NCI-H2227 treated with DMSO at 0.1 percent for 48 hours (cell line): ENCODE data around the gene MAN2A1.
"Not testable (repeated sequence)": the region's sequence is repeated elsewhere in the genome, so short reads cannot be mapped to it uniquely, and the experiment has no call there.

Experiments used
- DNase-seq: peaks from one replicate; lab custom pipeline; 2025; lab: John Stamatoyannopoulos, UW

MAN2A1 gene

GRCh38 chr5:109756543-109757185 is 66.9 kb downstream of the MAN2A1 start:
- no peak for DNase-seq

GRCh38 chr5:109757490-109757889 is 67.8 kb downstream of the MAN2A1 start:
- no peak for DNase-seq

GRCh38 chr5:109759306-109759705 is 69.6 kb downstream of the MAN2A1 start:
- no peak for DNase-seq

- not testable (repeated sequence) for DNase-seq
Measured at GRCh38 chr5:109760130-109760529, 70.4 kb downstream of the MAN2A1 start.

- DNase-seq, result no peak
Measured at GRCh38 chr5:109762821-109763220, 73.1 kb downstream of the MAN2A1 start.

- DNase-seq, result no peak
Measured at GRCh38 chr5:109767184-109767995, 77.7 kb downstream of the MAN2A1 start.

GRCh38 chr5:109767997-109768396 is 78.3 kb downstream of the MAN2A1 start:
- DNase-seq, result no peak

GRCh38 chr5:109769597-109770291 is 80.0 kb downstream of the MAN2A1 start:
- no peak for DNase-seq

- no peak for DNase-seq
Measured at GRCh38 chr5:109775130-109775529, 85.4 kb downstream of the MAN2A1 start.

GRCh38 chr5:109779036-109779735 is 89.5 kb downstream of the MAN2A1 start:
- no peak for DNase-seq

- no peak for DNase-seq
Measured at GRCh38 chr5:109784687-109785086, 95.0 kb downstream of the MAN2A1 start.

- DNase-seq, result no peak
Measured at GRCh38 chr5:109786206-109786855, 96.6 kb downstream of the MAN2A1 start.

GRCh38 chr5:109788596-109788995 is 98.9 kb downstream of the MAN2A1 start:
- no peak for DNase-seq

GRCh38 chr5:109792613-109793012 is 102.9 kb downstream of the MAN2A1 start:
- no peak for DNase-seq

GRCh38 chr5:109803854-109804253 is 114.1 kb downstream of the MAN2A1 start:
- no peak for DNase-seq

- DNase-seq, result no peak
Measured at GRCh38 chr5:109805472-109805871, 115.7 kb downstream of the MAN2A1 start.

- DNase-seq, result no peak
Measured at GRCh38 chr5:109805883-109806282, 116.2 kb downstream of the MAN2A1 start.

- DNase-seq, result no peak
Measured at GRCh38 chr5:109812698-109813097, 123.0 kb downstream of the MAN2A1 start.

GRCh38 chr5:109816732-109817131 is 127.0 kb downstream of the MAN2A1 start:
- DNase-seq, result no peak

GRCh38 chr5:109819878-109820277 is 130.2 kb downstream of the MAN2A1 start:
- DNase-seq, result no peak

- DNase-seq, result no peak
Measured at GRCh38 chr5:109823597-109823996, 133.9 kb downstream of the MAN2A1 start.

- DNase-seq, result no peak
Measured at GRCh38 chr5:109825450-109825849, 135.7 kb downstream of the MAN2A1 start.
